AG09319 (cell line): Measurements from ENCODE around the gene GRID1.

ENCODE experiments used
- DNase-seq: peaks from one replicate; pipeline ENCODE4 v3.0.0-alpha.2; 2010; ENCODE audit warnings: low read depth; ENCODE audit errors: extremely low read depth
- CTCF ChIP-seq: IDR thresholded peaks from 2 replicates; pipeline ENCODE4 v1.5.1; 2011; ENCODE audit warnings: low read depth, mild to moderate bottlenecking, inconsistent platforms, low read length, moderate library complexity

The GRID1 gene

GRCh38 chr10:85858776-85859515 is 507.6 kb downstream of the GRID1 start:
- TF ChIP-seq CTCF = no peak
- no peak for DNase-seq

GRCh38 chr10:85857791-85858190 is 508.8 kb downstream of the GRID1 start:
- no peak for DNase-seq
- no peak for TF ChIP-seq CTCF

GRCh38 chr10:85857305-85857704 is 509.3 kb downstream of the GRID1 start:
- no peak for TF ChIP-seq CTCF
- DNase-seq = no peak

- TF ChIP-seq CTCF = no peak
- no peak for DNase-seq
Measured at GRCh38 chr10:85851934-85852333, 514.7 kb downstream of the GRID1 start.

- TF ChIP-seq CTCF = no peak
- DNase-seq = no peak
Measured at GRCh38 chr10:85851325-85851724, 515.3 kb downstream of the GRID1 start.

- DNase-seq = no peak
- no peak for TF ChIP-seq CTCF
Measured at GRCh38 chr10:85850736-85851135, 515.9 kb downstream of the GRID1 start.

- TF ChIP-seq CTCF = no peak
- DNase-seq = no peak
Measured at GRCh38 chr10:85849315-85849714, 517.3 kb downstream of the GRID1 start.
